NK-92 (cell line): ENCODE results near the gene PODXL2.
"Not testable (repeated sequence)": the region's sequence is repeated elsewhere in the genome, so short reads cannot be mapped to it uniquely, and the experiment has no call there.

Experiments used
- DNase-seq: peaks from one replicate; lab custom pipeline; 2025; ENCODE audit not compliant: unreplicated experiment; lab: John Stamatoyannopoulos, UW

Gene PODXL2

DNA sequence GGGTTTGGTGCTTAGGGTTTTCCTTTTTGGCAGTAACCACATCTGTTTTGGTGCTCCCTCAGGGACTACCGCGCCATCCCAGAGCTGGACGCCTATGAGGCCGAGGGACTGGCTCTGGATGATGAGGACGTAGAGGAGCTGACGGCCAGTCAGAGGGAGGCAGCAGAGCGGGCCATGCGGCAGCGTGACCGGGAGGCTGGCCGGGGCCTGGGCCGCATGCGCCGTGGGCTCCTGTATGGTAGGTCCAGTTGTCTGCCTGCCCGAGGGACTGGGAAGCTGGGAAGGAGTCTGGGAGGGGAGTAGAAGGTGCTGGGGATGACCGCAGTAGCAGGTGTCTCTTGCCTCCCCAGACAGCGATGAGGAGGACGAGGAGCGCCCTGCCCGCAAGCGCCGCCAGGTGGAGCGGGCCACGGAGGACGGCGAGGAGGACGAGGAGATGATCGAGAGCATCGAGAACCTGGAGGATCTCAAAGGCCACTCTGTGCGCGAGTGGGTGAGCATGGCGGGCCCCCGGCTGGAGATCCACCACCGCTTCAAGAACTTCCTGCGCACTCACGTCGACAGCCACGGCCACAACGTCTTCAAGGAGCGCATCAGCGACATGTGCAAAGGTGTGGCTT is 24.3 kb upstream of the PODXL2 start:
- DNase-seq = no peak

DNA sequence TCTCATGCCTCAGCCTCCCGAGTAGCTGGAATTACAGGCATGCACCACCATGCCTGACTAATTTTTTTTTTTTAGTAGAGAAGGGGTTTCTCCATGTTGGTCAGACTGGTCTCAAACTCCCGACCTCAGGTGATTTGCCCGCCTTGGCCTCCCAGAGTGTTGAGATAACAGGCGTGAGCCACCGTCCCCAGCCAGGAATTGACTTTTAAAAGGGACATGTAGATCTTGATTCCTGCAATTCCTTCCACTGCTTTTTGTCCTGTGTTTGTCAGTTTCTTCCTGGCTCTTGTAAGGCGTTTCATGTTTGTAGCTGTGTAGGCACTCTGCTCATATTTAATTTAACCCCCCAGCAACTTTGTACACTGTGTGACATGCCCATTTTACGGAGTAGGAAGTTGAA is 23.4 kb upstream of the PODXL2 start:
- DNase-seq = not testable (repeated sequence)

DNA sequence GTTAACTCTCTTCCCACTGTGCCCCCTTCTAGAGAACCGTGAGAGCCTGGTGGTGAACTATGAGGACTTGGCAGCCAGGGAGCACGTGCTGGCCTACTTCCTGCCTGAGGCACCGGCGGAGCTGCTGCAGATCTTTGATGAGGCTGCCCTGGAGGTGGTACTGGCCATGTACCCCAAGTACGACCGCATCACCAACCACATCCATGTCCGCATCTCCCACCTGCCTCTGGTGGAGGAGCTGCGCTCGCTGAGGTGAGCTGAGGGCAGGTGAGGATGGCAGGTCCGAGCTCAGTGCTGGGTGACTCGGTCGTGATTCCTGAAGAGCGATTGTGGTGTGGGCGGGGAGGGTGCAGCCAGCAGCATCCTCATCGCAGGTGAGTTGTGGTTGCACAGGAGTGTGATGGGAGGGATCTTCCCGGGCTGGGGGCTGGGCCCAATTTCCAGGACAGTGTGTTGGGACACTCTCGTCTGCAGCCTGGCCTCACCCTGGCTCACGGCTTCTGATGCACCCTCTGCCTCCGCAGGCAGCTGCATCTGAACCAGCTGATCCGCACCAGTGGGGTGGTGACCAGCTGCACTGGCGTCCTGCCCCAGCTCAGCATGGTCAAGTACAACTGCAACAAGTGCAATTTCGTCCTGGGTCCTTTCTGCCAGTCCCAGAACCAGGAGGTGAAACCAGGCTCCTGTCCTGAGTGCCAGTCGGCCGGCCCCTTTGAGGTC is 22.7 kb upstream of the PODXL2 start:
- no peak for DNase-seq

DNA sequence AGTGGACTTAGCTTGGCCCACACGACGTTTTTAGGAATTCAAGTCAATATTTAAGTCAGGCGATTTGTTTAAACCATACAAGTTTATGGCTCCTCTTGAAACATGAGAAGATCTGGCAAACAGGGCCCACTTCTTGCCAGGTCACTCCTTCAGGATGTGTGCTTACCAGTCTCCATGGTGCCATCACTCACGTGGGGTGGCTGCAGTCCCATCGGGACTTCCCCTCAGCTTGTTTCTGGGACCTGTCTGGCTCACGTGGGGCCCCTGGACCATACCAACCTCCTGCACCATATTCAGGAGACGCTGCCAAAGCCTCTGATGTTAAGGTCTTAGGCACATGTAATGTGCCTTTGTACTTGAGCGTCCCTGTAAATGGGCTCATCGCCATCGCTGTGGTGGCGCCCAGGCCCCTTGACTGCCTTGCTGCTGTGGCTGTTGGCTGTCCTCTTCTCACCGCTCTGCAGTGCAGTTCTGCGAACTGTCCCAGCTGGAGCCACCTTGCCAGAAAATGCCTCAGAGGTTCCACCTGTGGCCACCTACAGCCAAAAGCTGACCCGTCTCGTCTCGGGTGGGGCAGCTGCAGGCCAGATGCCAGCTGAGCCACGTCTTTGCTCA is 21.9 kb upstream of the PODXL2 start:
- DNase-seq = no peak

DNA sequence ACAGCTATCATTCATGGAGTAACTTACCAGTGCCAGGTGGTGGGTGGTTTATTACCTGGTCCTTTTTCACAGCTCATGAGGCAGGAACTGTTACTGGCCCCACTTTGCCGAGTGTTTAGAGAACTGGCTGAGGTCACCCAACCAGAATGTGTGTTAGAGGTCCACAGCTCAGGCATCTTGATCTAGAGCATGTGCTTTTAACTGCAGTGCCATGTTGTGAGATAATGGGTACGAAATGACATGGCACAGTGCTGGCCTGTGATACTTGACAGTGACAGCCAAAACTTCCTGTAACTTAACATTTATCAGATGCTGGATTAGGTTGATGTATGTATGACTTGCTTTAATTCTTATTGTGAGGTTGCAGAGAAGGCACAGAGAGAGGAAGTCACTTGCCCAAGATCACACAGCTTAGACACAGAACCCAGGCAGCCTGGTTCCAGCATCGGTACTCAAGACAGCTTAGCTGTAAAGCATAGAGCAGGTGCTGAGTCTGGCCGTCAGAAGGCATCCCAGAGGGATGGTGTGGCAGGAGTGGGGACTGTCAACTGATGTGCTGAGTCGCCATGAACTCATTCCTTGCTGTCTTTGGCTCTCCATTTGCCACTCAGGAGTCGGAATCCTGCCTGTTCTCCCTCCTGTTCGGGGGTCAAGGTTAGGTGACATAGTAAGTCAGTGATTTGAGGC is 21.2 kb upstream of the PODXL2 start:
- DNase-seq = no peak

DNA sequence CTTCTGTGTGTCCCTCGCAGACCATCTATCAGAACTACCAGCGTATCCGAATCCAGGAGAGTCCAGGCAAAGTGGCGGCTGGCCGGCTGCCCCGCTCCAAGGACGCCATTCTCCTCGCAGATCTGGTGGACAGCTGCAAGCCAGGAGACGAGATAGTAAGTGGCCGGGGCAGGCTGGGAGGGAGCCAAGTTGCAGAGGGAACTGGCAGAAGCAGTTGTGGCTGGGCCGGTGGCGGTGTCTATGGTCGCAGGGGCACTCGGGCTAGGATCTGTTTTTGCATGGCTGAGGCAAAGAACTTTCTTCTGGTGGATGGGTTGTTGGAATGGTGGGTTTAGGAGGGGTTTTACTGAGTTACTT is 20.6 kb upstream of the PODXL2 start:
- no peak for DNase-seq

GRCh38 chr3:127610105-127610504 is 18.9 kb upstream of the PODXL2 start:
- no peak for DNase-seq

DNA sequence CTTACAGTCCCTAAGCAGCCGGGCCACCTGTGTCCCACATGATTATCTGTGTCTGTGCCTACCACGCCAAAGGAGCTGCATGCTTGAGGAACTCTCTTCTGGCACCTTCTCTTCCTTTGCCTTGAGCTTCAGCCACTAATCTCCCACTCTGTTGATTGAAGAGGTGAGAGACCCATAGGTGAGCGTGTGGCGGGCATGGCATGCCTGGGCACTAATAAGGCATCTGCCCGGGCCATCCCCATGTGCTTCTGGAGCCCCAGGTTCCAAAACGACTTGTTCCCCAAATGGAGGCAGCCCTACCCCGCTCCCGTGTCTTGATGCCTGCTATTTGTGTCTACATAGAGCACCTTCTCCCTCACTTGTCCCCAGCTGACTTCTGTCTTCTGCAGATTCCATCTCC is 17.7 kb upstream of the PODXL2 start:
- no peak for DNase-seq

GRCh38 chr3:127612966-127613365 is 16.0 kb upstream of the PODXL2 start:
- no peak for DNase-seq

DNA sequence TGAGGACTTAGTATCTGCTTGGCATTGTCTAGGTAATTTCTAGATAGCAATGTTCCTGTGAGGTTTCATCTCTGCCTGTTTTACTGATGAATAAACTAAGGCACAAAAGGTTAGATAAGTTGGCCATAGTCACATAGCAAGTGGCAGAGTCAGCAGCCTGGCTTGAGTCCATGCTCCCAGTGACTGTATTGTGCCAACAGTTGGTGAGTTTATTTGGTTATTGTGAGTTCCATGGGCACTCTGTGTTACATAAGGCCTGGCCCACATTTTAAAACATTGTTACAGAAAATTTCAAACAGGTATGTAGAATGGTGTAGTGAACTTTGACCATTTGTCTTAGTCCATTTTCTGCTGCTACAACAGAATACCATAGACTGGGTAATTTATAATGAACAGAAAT is 15.6 kb upstream of the PODXL2 start:
- DNase-seq = no peak

GRCh38 chr3:127614928-127615589 is 13.9 kb upstream of the PODXL2 start:
- DNase-seq = no peak

DNA sequence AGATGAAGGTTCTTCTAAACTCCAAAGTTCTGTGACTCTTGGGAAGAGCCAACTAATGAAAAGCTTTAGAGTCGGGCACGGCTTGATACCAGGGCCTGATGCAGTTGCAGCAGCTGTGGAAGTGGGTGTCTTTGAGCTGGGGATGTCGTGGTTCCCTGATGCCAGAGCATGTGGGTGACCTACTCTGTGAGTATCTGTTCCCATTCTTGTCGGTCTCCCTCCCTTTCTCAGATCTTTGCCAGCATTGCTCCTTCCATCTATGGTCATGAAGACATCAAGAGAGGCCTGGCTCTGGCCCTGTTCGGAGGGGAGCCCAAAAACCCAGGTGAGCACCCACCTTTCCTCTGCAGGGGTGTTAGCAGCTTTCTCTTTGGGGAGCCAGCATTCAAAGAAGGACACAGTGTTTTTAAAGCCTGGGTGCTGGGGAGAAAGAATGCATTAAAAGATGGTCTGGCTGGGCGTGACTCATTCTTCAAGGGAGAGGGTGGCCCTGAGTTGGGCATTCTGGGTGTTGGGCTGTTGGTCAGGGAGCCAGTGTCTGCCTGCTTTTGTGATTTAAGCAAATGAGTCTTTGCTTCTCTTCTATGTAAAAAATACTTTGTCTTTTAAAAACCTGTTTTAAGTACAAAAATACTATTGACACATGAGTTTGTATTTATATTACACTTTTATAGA is 13.2 kb upstream of the PODXL2 start:
- no peak for DNase-seq

DNA sequence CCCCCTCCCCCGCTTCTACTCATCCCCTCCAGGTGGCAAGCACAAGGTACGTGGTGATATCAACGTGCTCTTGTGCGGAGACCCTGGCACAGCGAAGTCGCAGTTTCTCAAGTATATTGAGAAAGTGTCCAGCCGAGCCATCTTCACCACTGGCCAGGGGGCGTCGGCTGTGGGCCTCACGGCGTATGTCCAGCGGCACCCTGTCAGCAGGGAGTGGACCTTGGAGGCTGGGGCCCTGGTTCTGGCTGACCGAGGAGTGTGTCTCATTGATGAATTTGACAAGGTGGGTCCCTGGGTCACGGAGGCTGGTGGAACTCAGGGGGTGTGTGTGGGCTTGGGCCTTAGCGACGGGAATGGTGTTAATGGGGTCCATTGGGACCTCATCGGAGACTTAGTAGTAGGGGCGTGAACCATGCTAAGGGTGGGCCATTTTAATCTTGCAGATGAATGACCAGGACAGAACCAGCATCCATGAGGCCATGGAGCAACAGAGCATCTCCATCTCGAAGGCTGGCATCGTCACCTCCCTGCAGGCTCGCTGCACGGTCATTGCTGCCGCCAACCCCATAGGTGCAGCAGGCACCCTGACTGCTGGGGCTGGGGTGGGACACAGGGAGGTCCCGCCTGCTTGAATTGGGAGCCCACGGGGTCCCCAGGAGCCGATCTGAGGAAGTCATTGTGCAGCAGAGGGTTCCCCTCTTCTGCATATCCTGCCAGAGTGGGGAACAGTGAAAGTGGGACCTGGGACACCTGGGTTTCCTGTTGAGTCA is 12.0 kb upstream of the PODXL2 start:
- DNase-seq = no peak

DNA sequence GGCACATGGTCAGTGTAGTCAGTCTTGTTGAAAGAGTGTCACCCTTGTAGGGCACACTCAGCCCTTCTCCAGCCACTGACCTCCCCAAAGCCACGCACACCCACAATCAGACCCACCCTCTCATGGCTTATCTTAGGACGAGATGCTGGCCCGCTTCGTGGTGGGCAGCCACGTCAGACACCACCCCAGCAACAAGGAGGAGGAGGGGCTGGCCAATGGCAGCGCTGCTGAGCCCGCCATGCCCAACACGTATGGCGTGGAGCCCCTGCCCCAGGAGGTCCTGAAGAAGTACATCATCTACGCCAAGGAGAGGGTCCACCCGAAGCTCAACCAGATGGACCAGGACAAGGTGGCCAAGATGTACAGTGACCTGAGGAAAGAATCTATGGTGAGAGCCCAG is 10.1 kb upstream of the PODXL2 start:
- no peak for DNase-seq

DNA sequence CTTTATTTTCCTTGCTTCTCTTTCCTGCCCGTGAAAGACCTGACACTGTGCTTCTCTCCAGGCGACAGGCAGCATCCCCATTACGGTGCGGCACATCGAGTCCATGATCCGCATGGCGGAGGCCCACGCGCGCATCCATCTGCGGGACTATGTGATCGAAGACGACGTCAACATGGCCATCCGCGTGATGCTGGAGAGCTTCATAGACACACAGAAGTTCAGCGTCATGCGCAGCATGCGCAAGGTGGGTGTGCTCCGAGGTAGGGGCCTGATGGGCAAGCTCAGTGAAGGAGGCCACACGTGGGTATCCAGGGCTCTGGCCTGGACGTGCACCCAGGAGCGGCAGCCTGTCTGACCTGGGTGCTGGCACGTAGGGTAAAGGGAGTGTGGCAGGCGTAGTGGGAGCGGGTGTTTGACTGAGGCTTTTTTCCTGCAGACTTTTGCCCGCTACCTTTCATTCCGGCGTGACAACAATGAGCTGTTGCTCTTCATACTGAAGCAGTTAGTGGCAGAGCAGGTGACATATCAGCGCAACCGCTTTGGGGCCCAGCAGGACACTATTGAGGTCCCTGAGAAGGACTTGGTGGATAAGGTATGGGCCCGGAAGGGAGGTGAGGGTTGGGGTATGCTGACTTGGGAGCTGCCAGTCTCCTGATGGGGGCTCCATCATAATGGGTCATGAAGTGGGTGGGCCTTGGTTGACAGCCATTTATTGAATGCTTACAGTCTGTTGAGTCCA is 8.2 kb upstream of the PODXL2 start:
- DNase-seq = no peak

- DNase-seq = no peak
Measured at GRCh38 chr3:127622031-127622430, 7.0 kb upstream of the PODXL2 start.

GRCh38 chr3:127622772-127623576 is 6.0 kb upstream of the PODXL2 start:
- no peak for DNase-seq

DNA sequence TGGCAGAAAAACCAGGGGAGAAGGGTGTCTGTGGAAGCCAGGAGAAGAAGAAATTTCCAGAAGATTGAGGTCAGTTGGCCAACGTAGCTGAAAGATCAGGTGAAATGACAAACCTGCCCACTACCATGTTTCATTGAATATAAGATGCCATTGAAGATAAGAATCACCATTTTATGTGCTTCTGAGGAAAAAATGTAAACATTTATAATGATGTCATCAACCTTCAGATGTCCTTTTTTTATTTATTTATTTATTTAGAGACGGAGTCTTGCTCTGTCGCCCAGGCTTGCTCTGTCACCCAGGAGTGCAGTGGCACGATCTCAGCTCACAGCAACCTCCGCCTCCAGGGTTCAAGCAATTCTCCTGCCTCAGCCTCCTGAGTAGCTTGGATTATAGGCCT is 4.9 kb upstream of the PODXL2 start:
- DNase-seq = no peak

DNA sequence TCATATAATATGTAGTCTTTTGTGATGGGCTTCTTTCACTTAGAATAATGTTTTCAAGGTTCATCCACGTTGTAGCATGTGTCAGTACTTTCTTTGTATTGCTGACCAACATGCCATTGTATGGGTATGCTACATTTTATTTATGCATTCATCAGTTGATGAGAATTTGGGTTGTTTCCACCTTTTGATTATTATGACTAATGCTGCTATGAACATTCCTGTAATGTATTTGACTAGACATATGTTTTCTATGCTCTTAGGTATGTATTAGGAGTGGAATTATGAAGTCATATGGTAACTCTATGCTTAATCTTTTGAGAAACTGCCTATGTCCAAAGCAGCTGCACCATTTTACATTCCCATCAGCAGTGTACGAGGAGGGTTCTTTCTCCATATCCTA is 3.2 kb upstream of the PODXL2 start:
- DNase-seq = no peak
